ENCODE results near the gene MT1B.

DNA sequence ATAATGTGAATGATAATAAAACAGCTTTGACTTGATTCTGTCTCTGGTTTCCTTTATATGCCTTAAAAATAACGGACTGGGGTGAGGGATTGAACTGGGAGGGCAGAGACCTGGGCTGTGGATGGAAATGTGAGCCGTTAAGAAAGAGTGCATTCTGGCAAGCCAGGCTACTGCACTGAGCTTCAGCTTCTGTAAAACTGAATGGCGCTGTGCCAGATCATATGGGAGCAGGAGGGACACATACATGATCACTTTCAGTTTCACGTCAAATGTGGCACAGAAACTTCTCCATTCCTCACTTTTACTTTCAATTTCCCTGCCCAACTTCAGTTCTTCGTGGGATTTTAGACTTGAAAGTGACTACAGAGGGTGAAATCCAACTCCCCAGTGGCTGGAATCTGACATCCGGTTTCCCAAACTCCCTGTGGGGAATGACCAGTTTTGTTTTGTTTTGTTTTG is 42.2 kb upstream of the MT1B start:
- TF ChIP-seq CTCF (IDR thresholded peaks at IDR 0.05; ENCODE audit: poor library complexity, severe bottlenecking), result no peak
- no peak for TF ChIP-seq POLR2AphosphoS5 (IDR thresholded peaks at IDR 0.05)
- TF ChIP-seq EP300 (conservative IDR thresholded peaks at IDR 0.05; ENCODE audit: poor library complexity, severe bottlenecking), result no peak
- no peak for TF ChIP-seq EZH2 (IDR thresholded peaks at IDR 0.05; ENCODE audit: borderline replicate concordance, insufficient read depth, low read length, poor library complexity, severe bottlenecking)
- TF ChIP-seq SMC3 (conservative IDR thresholded peaks at IDR 0.05; ENCODE audit: poor library complexity), result no peak
- TF ChIP-seq RAD21 (conservative IDR thresholded peaks at IDR 0.05), result no peak
- no peak for TF ChIP-seq TAF1 (IDR thresholded peaks at IDR 0.05; ENCODE audit: low read depth)
- TF ChIP-seq, protein P1, sequence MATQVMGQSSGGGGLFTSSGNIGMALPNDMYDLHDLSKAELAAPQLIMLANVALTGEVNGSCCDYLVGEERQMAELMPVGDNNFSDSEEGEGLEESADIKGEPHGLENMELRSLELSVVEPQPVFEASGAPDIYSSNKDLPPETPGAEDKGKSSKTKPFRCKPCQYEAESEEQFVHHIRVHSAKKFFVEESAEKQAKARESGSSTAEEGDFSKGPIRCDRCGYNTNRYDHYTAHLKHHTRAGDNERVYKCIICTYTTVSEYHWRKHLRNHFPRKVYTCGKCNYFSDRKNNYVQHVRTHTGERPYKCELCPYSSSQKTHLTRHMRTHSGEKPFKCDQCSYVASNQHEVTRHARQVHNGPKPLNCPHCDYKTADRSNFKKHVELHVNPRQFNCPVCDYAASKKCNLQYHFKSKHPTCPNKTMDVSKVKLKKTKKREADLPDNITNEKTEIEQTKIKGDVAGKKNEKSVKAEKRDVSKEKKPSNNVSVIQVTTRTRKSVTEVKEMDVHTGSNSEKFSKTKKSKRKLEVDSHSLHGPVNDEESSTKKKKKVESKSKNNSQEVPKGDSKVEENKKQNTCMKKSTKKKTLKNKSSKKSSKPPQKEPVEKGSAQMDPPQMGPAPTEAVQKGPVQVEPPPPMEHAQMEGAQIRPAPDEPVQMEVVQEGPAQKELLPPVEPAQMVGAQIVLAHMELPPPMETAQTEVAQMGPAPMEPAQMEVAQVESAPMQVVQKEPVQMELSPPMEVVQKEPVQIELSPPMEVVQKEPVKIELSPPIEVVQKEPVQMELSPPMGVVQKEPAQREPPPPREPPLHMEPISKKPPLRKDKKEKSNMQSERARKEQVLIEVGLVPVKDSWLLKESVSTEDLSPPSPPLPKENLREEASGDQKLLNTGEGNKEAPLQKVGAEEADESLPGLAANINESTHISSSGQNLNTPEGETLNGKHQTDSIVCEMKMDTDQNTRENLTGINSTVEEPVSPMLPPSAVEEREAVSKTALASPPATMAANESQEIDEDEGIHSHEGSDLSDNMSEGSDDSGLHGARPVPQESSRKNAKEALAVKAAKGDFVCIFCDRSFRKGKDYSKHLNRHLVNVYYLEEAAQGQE (IDR thresholded peaks at IDR 0.05; ENCODE audit: borderline replicate concordance), result no peak
